Panc1 (cell line): ENCODE data around the gene SLX9.

Experiments used
- POLR2AphosphoS5 ChIP-seq: IDR thresholded peaks from 2 replicates; pipeline ENCODE4 v1.6.1; 2012; ENCODE audit warnings: mild to moderate bottlenecking, low read depth, low read length, moderate library complexity
- TF ChIP-seq, protein P1 (sequence below): fragments of 450-650 bp; IDR thresholded peaks from 2 replicates; pipeline ENCODE4 v1.5.1; 2017; ENCODE audit warnings: mild to moderate bottlenecking

DNA sequence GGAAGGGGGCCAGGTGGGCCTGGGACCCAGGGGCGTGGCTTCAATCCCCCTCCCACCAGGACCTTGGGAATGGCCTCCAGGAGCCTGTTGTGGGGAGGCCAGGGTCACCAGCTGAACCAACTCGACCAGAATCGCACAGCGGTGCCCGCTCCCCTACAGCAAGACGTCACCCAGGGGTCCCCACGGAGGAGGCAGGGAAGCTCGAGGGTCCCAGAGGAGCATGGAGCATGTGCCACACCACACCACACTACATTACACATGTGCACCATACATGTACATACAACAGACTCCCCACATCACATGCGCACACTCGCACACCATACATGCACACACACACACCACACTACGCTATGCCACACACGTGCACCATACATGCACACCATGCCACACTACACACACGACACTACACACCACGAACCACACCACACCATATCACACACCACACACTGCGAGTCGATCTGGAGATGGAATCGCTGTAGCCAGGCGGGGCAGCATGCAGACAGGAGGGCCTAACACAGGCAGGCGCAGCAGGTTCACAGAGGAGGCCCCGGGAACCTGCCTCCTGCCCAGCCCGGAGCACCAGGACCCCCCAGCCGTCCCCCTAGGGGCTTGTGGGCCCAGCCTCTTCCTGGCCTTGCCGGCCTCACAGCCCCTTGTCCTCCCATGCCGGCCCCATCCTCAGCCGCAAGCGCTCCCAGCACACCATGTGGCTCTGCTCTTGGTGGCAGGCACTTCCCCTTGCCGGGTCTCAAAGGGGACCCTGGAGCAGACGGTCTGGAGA is 19.7 kb upstream of the SLX9 start:
- TF ChIP-seq, protein P1, sequence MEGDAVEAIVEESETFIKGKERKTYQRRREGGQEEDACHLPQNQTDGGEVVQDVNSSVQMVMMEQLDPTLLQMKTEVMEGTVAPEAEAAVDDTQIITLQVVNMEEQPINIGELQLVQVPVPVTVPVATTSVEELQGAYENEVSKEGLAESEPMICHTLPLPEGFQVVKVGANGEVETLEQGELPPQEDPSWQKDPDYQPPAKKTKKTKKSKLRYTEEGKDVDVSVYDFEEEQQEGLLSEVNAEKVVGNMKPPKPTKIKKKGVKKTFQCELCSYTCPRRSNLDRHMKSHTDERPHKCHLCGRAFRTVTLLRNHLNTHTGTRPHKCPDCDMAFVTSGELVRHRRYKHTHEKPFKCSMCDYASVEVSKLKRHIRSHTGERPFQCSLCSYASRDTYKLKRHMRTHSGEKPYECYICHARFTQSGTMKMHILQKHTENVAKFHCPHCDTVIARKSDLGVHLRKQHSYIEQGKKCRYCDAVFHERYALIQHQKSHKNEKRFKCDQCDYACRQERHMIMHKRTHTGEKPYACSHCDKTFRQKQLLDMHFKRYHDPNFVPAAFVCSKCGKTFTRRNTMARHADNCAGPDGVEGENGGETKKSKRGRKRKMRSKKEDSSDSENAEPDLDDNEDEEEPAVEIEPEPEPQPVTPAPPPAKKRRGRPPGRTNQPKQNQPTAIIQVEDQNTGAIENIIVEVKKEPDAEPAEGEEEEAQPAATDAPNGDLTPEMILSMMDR, result no peak
- TF ChIP-seq POLR2AphosphoS5, result no peak
